ENCODE measurements around the gene IGF2.
A peak's percentile ranks its signal among the peaks of the same experiment; 100 is the strongest.

Gene IGF2

DNA sequence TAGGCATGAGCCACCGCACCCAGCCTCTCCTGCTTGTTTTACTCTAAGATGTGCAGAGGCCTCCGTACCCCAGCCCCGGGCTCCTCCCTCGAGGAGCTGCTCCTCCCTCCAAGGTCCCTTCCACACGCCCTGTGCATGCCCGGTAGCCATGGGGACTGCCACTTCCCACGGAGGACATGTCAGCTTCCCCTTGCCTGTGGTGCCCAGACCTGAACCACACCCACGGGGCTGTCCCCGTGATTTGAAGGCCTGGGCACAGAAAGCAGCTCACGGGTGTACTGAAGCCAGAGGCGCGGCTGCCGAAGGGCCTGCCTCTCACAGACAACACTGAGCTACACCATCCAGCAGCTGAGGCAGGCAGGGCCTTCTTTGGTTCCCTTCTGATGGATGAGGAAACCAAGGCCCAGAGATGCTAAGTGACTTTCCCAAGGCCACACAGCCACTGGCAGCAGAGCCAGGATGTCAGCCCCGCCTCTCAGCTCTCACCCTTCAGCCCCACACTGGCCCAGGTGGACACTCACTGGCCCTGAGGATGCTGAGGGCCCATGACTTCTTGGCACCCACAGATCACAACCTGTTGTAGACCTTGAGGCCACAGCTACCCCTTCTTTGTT lies 14.5 kb upstream of the IGF2 start:
- no peak for DNase-seq

DNA sequence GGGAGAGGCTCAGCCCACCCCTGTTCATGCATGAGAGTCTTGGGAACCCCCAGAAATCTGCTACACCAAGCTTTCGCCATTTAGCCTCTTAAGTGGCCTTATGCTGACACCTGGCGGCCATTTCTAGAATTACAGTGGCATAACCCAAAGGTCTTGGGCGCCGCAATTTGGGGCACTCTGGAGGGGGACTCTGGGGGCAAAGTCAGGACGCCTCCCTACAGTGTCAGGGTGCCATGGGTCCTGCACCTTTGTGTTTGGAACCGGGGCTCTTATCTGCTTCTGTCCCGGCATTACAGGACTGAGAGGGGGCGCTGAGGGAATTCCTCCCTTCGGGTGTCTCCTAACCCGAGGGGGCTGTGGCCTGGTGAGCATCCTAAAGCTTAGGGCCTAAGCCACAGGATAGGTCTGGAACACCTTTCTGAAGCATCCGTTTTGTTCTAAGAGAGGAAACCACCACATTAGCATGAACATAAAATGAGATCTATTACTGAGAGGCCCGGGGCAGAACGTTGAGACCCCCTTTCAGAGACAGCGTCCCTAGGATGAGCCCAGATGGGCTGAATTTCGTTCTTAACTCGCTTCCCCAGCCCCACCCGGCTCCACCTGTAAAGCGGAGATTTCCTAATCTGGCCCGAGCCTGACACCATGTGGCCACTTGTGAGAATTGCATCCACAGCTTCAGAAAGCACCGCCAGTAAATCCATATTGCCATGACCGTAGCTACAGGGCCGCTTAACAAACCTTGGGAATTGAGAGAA lies 12.5 kb upstream of the IGF2 start:
- peak; percentile 86 for DNase-seq

DNA sequence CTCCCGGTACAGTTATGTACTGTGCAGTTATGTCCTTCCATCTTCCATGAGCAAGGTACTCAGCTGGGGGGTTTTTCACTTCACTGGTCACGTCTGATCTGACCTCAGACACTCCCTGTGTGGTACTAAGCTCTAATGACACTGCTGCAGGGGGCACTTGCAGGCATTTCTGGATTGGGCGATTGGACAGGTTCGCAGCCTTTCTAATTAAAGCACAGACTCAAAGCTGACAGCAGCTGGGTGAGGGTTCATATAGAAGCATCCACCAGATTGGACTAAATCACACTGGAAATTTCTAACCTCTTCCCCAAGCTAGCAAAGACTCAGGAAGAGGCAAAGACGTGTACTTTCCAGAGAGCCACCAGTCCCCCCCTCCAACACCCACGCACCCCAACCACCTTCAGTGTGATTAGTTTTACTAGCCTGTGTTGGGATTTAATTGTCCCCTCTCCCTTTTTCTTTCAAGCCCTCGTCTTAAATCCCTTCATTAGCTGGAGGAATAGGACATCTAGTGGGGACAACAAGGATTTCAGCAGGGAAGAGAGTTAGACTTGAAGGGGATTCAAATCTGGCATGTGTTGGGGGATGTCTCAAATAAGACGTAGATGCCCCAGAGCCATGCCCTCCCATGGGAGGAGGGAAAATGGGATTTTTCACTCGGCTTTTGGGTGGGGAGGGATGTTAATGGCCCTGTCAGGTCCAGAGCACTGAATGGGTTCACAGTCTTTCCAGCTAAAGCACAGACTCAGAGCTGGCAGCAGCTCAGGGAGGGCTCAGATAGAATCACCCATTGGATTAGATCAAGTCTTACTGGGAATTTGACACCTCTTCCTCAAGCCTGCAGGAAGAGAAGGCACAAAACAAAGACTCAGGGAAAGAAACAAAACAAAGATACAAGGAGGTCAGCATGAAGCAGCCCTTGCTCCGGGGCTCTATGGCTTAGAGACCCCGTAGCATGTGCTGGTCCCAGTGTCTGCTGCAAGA lies 11.0 kb upstream of the IGF2 start:
- peak; percentile 44 for DNase-seq

DNA sequence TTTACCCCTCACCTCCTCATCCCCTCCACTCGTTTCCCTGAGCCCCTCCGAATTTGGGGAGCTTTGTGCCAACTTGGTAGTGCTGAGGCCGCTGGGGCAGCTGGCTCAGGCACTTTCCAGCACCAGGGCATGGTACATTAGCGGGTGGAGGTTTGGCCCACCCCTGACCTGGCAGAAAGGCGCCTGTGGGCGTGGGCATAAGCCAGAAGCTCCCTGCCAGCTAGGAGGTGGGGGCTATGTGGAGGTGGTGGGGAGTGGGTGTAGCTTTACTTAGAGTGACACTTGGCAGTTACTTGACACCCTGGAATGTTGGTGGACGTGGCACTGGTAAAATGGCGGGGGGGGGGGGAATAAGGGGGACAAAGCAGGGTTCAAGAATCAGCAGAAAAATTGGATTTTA lies 10.3 kb upstream of the IGF2 start:
- no peak for DNase-seq

DNA sequence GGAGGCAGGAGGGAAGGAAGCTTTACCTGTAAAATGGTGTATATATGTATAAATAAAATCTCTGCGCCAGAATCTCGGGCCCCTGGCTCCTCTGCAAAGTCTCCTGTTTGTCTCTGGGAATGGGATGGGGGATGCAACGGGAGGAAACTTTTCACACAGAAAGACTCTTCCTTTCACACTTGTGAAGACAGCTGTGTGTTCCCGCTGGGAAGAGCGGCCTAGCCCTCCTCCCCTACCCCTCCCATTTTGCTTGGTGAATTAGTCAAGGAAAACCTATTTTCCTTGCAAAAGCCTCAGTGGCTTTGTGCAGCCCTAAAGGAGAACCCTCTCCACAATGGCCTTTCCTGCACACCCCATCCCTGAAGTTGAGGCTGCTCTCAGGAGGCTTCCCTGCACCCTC lies 9.4 kb upstream of the IGF2 start:
- DNase-seq = no peak

DNA sequence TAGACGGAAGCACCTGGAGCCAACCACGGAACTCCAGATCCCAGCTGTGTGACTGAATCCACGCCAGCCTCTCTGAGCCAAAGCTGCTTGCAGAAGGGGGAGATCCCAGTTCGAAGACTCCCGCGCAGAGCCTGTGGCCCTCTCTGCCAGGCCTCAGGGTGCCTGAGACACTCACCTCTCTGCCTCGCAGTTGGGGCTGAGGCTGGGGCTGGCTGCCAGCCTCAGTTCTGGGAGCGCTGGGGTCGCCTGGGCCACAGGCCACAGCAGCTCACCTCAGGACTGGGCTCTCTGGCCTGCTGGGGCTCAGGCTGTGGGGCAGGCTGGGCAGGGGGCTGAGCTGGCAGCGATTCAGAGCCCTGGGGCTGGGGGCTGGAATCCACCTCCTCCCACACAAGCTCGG lies 8.2 kb upstream of the IGF2 start:
- DNase-seq = no peak

DNA sequence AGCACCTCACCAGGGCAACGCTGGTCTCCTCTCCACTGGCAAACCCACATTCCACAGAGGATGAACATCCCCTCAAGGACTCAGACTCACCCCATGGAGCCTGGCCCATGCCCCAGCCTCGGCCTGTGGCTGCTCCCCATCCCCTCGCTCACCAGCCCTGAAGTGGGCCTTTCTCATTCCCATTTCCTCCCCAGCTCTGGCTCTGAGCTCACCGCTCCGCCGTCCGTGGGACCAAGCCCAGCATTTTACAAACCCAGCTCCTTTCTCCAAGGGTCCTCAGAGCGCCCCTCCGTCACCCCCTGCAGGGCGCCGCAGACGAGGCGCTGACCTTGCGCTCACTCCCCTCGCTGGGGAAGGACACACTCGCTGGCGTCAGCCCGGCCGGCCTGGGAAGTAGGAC lies 6.9 kb upstream of the IGF2 start:
- DNase-seq = no peak

DNA sequence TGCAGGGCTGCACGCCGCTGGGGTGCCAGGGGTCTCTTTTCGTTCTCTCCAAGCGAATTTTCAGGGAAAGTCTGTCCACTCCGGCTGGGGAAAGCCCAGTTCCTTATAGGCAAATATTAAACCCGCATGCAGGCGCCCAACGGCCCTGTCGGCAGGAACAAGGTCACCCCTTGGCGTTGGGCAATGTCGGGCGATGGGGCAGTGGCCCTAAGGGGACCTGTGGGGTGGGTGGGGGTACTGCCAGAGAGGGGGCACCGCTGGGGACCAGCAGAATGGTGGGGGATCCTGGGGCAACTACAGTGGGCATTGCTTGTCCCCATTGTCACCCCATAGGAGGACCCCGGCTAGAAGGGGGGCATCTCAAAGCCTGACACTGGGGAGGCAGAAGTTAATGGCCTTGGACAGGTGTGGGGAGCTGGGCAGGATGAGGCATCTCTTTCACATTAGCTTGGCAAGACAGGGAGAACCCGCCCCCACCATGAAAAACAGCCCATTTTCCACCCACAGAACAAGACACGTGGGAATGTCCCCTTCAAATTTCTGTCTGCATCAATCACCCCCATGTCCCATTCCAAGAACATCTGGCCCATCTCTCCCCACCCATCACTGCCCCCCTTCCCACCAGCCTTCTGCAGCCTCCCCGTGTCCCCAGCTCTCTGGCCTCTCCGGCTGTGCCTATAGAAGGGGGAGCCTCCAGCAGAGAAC lies 5.5 kb upstream of the IGF2 start:
- DNase-seq = no peak

DNA sequence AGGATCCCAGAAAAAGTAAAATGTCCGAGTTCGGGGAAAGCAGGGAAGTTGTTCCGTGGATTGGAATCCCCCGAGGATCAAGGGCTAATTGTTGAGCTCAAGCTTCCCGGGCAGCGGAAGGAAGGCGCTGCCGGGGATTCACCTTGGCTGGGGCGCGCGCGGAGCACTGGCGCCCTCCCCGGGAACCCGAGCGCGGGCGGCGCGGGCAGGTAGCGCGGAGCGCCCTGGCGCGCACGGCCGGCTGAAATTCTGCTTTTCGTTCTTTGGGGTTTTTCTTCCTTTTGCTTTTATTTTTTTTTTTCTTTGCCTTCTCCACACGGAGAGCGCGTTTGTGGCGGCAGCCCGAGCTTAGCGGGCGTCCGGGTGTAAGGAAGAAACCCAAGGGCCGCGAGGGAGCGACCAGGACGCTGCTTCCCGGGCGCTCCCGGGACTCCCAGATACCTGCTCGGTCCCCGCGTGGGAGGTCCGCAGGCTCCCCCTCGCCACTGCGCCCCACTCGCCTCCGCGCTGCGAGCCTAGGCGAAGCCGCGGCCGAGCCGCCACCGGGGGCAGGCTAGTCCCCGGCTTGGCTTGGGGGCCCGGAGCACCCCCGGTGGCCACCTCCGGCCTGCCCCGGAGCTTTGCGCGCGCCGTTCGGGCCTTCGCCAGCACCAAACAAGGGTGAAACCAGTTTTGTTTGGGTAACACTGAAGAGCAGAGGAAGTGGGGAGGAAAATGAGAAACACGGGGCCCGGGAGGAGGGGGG lies 4.8 kb upstream of the IGF2 start:
- DNase-seq = no peak

DNA sequence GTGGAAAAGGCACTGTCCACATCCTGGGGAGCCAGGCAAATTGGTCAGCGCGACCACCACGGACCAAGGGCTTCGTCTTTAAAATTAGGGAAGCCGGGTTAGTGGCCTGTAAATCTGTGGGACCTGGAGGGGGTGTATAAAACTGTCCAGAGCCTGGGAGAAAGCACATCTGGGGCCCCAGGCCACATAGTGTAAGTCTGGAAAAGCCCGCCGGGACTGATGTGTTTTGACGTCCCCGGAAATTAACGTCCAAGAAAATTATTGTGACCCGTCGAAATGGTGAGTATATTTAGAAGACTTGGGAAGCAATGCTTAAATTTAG lies 4.2 kb upstream of the IGF2 start:
- DNase-seq = no peak

DNA sequence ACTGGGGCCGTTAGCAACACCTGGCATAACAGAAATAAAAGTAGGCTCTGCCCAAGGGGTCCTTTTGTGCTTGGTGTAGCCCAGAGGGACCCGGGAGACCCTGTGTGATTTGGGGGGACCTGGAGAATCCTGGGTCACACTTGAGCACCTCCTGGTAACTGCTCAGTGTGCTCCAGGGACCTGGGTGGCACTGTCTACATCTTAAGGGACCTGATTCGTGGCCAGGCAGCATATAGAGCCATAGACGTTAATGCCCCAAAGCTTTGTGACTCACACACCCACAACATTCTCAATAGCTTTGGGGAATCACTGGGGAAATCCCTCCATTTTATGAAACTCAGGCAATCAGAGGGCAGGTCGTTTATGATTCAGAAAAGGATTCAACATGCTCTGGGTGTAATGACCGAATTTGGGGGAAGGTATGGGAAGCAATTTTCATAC lies 3.6 kb upstream of the IGF2 start:
- DNase-seq = no peak

DNA sequence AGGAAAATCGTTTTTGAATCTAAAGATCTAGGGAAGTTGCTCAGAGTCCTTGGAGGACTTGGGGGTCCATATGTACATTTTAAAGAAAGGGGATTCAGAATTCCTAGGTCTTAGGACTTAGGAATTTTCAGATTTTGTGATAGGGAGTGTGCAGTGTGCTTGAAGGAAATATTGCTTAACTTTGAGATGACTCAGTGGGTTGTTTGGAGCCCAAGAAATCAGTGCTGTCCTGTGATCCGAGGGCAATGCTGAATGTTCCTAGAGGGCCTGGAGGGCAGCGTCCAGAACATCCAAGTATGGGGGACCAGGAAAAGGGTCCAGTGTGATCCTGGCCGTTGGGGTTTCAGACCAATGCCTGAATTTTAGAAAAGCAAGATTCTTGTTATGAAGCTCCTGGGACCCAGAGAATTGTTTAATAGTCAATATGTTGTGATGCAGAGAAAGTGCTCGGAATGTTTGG lies 3.1 kb upstream of the IGF2 start:
- no peak for DNase-seq

DNA sequence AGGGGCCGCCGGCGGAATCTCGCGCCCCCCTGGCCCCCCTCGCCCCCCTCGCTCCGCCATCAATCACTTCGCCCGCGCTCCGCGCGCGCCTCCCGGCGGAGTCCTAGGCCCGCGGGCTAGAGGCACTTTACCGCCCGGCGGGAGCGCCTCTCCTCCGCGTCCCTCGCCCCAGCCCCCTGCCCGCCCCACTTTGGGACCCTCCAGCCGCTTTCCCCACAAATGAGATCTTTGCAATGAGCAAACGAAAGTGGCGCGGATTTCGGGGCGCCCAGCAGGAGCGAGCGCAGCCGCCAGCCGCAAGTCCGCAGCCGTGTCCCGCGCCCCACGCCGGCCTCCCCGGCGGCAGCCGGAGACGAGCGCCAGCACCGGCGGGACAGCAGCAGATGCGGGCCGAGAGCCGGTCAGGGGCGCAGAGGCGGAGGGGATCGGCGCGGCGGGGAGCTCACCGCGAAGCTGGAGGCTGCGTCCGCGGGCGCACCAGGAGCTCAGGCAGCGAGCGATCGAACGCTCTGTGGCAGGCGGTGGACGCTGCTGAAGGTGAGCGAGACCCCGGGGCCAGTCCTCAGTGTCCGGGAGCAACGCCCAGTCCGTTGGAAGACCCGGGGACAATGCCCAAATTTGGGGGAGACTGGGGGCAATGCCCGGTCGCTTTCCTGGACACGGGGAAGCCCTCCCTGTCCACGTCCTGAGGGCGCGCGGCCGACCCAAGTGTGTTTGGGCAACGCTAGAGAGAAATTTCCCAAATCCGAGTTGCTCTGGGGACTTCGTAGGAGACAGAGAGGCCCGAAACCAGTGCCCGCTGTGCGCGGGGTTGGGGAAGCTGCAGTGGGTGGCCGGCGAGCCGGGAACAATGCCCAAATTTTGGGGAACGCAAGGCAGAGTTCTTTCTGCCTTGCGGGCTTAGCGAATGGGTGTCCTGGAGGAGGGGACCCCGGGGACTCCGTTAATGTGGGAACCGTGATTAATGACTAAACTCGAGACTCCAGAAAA lies 1.5 kb upstream of the IGF2 start:
- DNase-seq = no peak

DNA sequence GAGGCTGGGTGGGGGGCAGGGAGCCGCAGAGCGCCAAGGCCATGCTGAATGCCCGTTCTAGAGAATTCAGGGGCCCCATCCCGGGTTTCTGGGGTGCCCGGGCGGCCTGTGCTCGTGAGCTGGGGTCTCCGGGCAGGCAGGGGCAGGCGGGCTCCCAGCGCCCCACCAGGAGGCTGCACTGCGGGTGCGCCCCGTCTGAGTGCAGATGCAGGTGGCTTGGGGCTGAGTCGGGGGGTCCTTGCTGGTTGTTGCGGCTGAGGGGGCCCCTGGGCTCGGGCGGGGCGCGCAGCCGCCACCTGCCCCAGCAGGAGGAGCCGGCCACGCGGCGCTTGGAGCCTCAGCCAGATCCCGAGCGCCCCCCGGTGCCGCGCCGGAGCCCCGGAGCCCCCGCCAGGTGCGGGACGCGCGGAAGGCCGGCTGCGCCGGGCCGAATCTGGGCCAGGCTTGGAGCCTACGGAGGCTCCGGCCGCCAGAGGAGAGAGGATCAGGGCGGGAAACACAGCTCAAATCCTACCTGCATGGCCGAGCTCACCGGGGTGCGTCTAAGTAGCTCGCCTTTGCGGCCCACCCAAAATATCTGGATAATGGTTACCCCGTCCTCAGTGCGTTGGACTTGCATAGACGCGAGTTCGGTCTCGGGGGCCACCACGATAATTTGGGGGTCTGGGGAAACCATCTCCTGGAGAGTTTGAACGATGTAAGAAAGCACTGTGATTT lies 590 bp upstream of the IGF2 start:
- DNase-seq = no peak

DNA sequence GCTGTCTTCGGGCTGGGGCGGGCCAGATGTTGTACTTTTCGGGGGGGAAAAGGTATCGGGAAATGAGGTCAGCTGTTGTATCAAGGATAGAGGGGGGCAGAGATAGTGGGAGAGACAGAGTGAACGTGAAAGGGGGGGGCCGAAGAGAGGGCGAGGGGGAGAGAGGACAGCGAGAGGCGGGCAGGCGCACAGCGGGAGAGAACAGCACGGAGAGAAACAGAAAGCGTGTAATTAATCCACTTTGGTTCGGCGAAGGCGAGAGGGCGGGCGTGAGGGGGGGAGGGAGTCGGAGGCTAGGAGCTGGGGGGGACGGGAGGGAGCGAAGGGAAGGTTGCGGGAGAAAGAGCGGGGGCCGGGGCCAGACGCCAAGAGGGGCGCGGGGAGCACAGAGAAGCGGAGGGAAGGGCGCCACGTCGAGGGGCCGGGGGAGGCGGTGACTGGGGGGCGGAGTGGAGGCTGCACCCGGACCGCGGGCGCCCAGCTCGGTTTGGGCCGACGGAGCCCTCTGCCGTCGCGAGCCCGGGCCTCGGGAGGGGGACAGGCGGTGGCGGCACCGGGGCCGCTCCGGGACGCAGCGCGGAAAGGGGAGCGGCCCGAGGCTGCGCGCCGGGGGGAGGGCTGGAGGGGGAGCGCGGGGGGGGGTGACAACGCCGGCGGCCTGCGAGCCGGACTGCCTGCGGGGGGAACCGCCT lies 612 bp downstream of the IGF2 start:
- DNase-seq = no peak

DNA sequence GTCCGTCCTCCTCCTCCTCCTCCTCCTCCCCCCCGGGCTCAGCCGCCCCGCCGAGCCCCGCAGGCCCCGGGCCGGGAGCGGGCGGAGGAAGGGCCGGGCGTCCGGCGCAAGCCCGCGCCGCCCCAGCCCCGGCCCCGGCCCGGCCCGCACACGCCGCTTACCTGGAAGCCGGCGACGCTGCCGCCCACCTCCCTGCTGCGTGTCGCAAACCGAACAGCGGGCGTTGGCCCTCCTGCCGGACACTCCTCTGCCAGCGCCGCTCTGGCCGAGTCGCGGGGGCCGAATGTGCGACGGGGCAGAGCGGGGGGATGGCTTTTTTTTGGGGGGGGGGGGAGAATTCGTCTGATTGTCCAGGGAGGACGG lies 1.1 kb downstream of the IGF2 start:
- no peak for DNase-seq

DNA sequence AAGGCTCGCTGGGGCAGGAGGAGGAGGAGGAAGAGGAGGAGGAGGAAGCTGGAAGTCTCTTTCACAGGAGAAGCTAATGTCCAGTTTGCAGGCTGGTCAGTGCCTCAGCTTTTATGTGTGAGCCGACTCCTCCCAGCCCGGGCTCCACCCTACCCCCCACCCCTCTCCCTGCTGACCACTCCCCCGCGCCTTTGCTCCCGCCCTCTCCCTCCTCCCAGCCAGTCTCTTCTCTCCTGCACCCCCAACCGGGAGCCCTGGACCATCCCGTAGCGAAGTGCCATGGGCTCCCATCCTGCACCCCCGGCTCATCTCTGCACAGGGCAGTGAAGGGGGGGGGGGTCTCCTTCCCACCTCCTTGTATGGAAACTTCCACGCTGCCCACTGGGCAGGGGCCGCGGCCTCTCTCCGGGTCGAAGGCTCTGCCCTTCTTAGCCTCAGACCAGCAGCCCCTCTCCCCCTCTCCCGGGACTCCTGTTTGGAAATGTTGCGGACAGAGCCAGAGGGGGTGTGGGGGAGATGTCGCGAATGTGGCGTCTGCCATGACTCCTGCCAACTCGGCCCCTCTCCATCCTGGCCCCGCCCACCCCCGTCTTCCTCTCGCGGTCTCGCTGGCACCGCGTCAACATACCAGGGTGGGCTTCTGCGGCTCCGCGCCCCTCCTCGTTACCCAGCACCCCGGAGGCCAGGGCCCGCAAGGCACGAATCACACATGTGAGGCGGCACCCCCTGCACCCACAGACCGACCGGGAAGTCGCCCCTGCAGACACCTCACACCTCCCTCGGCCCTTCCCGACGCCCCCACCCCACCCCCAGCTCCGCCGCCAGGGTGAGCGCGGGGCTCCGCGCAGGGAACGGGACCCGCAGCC lies 1.8 kb downstream of the IGF2 start:
- DNase-seq = no peak

DNA sequence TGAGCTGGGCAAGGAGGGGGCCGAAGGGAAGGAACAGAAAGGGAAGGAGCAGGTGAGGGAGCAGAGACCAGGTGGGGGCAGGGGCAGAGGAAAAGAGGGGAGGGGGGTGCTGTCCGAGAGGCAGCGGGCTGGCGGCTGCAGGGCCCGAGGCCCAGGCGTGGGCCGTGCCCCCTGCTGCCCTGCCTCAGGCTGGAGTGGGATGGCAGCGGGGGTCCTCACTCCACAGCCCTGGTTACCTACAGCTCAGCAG lies 2.3 kb downstream of the IGF2 start:
- DNase-seq = no peak

All from hematopoietic multipotent progenitor cell treated with erythropoietin and hydrocortisone succinate and interleukin-3 and kit ligand, for 6 days (in vitro differentiated cells).